GM18502 (cell line): ENCODE results near the gene TMEM198.

Source experiments
- ATAC-seq: cut with Tn5 transposase; IDR thresholded peaks from one replicate; pipeline ENCODE4 v1.9.1; 2021; ENCODE audit warnings: mild to moderate bottlenecking; ENCODE audit not compliant: unreplicated experiment, poor library complexity

TMEM198 gene

GRCh38 chr2:219541611-219542180 is 2.1 kb upstream of the TMEM198 start:
- ATAC-seq, result peak; percentile 56

GRCh38 chr2:219542931-219543595 is 765 bp upstream of the TMEM198 start:
- ATAC-seq, result peak; percentile 45

DNA sequence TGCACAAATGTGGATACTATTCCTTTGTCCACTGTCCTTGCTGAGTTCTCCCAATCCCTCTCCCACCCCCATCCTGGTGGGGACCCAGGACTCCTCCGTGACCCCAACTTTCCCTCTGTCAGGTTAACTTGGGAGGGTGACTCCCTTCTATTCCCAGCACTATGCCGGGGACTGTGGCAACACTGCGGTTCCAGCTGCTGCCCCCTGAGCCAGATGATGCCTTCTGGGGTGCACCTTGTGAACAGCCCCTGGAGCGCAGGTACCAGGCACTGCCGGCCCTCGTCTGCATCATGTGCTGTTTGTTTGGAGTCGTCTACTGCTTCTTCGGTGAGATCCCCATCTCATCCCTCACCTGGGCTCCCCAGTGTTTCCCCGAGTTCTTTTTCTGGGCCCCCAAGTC is 739 bp downstream of the TMEM198 start:
- no peak for ATAC-seq

DNA sequence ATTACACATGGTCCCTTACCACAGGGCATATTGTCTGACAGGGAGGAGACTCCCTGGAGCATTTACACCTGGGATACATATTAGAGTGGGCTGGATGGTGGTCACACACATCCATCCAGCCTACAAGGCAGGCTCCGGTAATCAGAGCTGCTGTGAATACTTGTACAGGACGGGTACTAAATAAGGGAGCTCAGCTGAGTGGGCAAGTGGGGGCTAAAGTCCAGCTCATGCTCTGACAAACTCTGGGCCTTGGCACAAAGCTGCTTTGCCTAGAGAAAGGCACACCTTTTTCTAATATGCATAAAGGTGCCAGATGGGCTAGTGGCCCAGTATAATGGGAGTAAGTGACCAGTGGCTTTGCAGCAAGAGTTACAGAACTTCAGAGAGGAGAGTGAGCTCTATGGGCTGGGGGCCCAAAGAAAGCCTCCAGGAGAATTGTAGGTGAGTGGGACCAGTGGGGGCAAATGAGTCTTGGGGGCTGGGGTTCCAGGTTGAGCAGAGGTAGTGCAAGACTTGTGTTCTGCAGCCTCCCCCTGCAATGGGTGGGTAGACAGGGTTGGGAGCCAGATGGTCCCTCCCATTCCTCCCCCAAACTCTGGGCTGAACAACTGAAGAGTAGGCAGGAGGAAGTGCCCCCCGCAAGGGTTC is 1.6 kb downstream of the TMEM198 start:
- ATAC-seq, result no peak

DNA sequence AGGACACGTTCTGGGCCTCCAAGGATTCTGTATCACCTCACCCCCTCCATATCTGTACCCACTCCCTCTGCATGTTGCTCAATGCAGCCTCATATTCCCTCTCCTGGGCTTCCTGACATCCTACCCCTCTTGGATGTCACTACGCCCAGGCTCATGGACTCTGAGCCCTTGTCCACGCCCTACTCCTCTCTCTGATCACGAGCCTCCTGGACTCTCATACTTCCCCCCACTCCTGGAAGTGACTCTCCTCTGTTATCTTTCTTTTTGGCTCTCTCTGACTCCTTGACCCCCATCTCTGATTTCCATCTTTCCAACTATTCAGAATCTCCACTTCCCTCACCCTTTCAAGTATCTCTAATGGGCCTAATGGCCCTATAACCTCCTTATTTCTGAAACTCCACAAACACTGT is 2.1 kb downstream of the TMEM198 start:
- no peak for ATAC-seq

DNA sequence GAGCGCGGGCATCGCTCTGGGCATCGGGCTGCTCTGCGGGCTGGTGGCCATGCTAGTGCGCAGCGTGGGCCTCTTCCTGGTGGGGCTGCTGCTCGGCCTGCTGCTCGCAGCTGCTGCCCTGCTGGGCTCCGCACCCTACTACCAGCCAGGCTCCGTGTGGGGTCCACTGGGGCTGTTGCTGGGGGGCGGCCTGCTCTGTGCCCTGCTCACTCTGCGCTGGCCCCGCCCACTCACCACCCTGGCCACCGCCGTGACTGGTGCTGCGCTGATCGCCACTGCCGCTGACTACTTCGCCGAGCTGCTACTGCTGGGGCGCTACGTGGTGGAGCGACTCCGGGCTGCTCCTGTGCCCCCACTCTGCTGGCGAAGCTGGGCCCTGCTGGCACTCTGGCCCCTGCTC is 3.8 kb downstream of the TMEM198 start:
- ATAC-seq, result no peak

DNA sequence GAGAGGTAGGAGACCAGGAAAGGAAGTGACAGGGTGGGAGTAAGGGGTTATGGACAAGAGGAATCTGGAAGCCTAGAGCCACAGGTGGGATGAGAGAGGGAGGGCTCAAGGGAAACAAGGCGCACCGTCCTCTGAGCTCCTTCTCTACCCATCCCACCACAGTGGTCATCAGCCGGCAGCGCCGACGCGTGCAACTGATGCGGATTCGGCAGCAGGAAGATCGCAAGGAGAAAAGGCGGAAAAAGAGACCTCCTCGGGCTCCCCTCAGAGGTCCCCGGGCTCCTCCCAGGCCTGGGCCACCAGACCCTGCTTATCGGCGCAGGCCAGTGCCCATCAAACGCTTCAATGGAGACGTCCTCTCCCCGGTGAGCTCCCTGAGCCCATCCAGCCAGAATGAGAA is 5.2 kb downstream of the TMEM198 start:
- no peak for ATAC-seq

- no peak for ATAC-seq
Observed at GRCh38 chr2:219549619-219550018, 5.8 kb downstream of the TMEM198 start.

DNA sequence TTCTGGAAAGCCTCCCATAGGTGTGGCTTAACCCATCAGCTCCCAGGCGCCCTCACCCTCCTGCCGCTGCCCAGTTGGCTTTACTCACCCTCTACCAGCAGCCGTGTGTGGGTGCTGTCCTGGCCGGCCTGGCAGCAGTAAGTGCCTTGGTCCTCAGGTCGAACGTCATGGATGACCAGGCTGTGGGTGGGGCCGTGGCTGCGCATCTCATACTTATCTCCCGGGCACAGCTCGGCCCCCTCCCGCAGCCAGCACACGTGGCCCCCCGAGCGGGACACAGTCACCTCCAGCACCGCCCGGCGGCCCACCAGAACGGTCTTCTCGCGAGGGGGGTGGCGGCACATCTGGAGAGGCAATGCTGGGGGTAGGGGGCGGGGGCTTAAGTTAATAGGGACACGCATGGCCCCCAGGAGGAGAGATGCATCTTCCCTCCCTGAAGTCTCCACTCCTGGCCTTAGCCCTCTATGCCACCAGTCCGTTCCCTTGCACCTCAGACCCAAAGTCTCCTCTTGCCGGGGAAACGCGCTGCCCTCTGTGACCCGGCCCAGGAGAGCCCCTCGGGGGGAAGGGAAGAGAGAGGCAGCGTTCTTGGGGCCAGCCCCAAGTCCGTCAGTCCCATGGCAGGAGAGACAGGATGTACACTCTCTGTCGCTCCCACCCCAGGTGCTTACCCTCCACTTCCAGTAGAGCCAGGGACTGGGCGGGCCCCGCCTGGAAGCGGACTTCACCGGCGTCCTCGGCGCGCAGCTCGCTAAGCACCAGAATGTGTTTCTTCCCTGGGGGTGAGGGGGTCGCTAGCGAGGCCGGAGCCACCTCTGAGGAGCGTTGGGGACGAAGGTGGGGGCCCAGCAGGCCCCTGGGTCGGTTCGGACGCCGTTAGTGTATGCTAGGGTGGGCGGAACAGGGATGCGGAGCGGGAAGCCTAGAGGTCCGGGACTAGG is 7.9 kb downstream of the TMEM198 start:
- ATAC-seq, result peak; percentile 19

- peak; percentile 94 for ATAC-seq
Observed at GRCh38 chr2:219552382-219553167, 8.7 kb downstream of the TMEM198 start.

DNA sequence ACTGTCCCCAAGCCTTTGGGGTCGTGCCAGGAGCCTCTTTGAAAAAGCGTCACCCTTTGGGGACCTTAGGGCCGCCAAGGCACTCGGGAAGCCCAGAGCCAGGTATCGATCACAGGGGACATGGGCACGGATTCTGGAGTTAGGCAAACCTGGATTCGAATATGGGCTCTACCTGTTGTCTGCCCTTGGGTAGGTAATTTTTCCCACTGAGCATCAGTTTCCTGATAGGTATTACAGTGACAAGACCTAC is 9.3 kb downstream of the TMEM198 start:
- ATAC-seq, result no peak

- ATAC-seq, result no peak
Observed at GRCh38 chr2:219553463-219553963, 9.7 kb downstream of the TMEM198 start.

- ATAC-seq, result no peak
Observed at GRCh38 chr2:219554350-219554749, 10.5 kb downstream of the TMEM198 start.

DNA sequence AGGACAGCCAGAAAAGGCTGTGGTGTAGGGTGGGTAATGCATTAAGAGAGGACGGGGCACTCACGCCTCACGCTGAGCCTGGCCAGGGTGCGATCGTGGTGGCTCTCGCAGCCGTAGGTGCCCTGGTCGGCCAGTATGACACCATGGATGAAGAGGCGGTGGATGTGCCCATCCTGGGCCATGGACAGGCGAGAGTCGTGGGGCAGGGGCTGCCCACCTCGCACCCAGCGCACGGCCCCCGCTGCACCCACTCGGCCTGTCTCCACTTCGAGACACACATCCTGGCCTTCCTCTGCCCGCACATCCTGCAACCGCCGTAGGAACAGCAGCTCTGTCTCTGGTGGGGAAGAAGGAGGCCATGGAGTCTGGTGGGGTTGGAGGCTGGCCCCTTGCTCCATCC is 12.1 kb downstream of the TMEM198 start:
- ATAC-seq, result no peak

DNA sequence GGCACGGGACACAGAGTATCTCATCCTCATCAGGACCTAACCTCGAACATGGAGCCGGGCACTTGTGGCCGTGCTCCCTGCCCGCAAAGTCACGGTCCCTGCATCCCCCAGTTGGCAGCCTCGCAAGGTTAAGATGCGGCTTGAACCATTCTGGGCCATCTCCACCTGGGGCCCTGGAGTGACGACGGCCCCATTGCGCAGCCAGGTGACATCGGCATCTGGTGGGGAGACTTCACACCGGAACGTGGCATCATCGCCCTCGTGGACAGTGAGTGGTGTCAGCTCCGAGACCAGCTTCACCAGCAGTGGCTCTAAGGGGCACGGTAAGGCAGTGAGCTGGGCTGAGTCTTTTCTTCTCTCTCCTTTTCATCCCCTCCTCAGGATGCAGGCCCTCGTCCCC is 12.6 kb downstream of the TMEM198 start:
- ATAC-seq, result no peak

DNA sequence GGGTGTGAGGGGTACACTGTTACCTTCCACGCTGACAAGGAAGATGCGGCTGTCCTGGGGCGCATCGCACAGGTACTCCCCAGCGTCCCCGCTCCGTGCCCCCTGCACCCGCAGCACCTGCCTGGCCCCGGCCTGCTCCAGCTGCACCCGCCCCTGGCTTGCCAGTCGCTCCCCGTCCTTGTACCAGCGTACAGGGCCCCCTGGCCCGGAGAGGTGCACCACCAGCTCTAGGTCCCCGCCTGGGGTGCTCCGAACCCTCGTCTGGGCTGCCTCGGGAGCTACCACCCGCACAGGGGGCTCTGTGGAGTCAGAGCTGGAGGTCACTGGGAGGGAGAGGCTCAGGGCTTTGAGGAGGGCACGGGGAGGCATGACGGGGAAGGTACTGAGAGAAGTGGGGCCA is 13.5 kb downstream of the TMEM198 start:
- no peak for ATAC-seq

DNA sequence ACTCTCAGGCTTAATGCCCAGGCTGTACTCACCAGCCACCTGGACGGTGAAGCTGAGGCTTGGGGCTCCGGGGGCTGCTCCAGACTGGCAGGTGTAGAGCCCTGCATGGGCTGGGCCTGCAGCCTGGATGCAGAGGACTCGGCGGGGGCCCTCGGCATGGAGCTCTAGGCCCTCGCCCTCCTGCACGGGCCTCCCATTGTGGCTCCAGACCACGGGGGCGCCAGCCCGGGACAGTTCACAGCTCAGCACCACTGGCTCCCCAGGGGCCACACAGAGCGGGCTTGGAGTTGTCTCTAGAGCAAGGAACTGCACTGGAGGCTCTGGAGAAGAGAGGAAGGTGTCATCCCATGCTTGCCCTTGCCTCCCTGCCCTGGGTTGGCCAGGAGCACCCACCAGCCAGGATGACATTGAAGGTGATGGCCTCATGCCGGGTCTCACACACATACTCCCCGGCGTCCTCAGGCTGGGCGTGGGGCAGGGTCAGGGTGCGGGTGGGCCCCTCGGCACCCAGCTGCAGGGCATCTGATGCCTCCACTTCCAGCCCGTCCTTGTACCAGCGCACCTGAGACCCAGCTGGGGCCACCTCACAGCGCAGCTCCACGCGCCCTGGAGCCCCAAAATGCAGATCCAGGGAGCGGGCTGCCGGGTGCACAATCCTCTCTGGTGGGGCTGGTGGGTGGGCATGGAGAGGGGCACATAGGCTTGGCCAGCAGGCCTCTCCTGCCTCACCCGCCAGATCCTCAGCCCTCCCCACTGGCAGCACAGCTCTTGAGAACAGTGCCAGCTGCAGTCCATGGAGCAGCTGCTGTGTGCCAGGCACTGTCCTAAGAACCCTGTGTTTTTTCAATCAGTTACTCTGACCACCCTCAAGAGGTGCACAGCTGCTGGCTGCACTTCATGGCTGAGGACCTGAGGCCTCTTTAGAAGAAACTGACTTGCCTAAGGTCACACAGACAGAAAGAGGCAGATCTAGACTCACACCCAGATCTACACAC is 14.3 kb downstream of the TMEM198 start:
- no peak for ATAC-seq

- no peak for ATAC-seq
Observed at GRCh38 chr2:219559156-219559915, 15.5 kb downstream of the TMEM198 start.
